ENCODE data around the gene AOC1.

AOC1 gene

DNA sequence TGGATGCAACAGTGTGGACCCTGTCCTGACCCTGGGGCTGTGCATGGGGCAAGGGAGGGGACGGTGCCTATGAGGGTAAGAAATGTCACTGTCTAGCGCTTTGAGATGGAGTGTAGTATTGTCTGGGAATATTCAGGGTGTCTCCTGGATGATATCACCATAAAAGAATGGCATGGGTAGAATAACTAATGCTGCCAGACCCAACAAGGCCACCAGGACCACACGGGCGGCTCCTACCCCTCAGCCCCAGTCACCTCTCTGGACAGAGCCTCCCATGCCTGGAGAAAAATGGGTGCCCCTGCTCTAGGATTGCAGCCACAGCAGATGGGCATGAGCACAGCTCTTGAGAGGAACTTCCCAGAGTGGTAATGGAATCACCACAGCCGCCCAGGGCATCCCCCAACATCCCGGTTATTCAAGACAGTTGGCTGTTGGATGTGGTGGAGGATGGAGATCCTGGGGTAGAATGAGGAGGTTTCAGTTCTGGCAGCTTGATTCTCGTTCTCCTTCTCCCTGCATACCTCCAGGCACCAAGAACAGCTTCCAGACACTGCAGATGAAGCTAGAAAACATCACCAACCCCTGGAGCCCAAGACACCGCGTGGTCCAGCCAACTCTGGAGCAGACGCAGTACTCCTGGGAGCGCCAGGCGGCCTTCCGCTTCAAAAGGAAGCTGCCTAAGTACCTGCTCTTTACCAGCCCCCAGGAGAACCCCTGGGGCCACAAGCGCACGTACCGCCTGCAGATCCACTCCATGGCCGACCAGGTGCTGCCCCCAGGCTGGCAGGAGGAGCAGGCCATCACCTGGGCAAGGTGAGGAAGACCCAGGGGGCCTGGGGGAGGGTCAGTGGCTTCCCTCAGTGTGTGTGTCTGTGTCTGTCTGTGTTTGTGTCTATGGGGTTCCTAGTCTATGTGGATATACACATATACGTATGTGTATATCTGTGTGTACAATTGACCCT is 6.2 kb downstream of the AOC1 start:
- no peak for DNase-seq

DNA sequence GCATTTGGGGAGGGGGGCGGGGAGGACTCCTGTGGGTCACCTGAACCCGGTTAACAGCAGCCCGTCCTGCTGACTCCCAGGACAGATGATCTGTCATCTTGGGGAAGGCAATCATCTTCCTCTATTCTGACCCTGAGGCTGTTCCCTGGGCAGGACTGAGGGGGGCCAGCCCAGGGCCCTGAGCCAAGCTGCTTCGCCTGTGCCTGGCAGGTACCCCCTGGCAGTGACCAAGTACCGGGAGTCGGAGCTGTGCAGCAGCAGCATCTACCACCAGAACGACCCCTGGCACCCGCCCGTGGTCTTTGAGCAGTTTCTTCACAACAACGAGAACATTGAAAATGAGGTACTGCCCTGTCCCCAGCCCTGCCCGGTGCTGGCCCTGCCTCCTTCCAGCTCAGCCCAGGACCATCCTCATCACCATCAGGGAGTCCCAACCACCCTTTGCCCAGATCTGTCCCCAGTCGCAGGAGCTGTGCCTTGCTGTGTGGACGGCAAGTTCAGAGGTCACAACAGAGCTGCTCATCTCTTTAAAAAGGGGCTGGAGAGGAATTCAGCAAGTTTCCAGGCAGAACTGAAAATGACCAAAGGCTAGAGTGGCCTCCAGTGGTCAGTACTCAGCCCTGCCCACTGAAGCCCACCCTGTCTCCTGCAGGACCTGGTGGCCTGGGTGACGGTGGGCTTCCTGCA is 8.1 kb downstream of the AOC1 start:
- no peak for DNase-seq

DNA sequence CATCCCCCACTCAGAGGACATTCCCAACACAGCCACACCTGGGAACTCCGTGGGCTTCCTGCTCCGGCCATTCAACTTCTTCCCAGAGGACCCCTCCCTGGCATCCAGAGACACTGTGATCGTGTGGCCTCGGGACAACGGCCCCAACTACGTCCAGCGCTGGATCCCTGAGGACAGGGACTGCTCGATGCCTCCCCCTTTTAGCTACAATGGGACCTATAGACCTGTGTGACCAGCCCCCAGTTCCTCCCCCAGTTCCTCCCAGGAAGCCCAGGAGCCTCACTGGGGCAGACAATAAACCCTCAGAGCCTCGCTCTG is 8.6 kb downstream of the AOC1 start:
- no peak for DNase-seq

DNA sequence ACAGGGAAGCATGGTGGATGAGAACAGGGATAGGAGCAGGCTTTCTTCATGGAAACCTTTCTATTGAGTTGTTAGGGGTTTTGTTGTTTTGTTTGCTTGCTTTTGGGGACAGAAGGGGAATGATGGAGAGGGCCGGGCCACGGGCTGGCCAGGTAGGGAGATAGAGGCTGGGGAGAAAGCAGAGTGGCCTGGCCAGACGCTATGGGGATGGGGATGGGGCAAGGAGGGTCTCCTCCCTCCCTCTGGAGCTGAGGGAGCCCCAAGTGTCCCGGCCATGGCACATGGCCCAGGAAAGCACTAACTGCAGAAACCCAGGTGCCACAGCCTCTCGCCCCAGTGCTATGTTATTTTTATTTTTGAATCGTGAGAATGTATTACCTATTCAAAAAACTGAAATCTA is 10.0 kb downstream of the AOC1 start:
- no peak for DNase-seq

DNA sequence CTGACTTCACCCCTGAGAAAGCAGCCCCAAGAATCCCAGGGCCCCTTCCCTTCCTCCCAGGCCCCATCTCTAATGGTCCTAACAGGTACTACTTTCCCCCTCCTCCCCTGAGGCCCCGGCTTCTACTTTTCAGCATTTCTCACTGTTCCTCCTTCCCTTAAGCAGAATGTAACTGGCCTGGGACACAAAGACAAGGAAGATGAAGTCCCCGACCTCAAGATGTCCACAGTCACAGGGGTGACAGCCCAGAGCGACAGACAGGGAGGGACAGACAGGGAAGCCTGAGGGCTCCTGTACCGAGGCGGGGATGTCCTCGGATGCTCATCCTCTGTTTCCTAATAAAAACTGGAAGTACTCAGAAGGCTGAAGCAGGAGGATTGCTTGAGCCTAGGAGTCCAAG is 11.6 kb downstream of the AOC1 start:
- DNase-seq, result no peak

DNA sequence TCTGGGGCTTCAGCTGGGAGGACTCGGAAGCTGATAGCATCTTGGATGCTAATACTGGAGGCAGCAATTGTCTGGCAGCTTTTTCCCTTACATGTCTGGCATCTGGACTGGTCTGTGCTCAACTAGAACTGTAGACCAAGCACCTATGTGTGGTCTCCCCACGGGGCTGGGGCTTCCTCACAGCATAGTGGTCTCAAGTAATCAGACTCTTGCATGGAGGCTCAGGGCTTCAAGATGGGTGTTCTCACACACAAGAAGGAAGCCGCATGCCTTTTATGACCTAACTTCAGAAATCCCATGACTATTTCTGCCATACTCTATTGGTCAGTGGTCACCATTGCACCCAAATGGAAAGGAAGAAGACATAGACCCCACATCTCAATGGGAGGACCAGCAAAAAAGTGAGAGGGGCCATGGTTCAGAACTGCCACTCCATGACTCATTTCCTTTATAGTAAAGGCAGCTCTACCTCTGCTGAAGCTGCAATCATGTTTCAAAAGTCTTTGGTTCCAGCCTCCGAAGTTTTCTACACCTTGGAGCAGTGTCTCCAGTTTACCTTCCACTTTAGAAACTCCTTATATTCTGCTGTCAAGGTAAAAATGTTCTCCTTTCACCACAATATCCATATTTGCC is 14.7 kb downstream of the AOC1 start:
- no peak for DNase-seq

DNA sequence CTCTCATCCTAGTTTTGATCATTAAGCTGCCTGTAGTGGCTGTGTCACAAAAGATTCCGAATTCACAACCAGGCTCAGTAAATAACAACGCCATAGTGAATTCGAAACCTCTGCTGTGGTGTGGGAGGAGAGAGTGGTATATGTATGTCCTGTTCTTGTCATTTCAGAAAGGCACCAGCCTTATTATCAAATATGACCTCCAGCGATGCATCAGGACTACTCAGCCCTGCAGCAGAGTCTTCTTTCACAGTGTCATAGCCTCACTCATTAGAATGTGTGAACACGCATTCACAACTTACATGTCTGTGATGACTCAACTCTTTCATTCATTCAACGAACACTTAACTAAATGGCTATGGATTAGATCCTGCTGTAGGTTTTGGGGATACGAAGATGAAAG is 15.3 kb downstream of the AOC1 start:
- DNase-seq, result no peak

DNA sequence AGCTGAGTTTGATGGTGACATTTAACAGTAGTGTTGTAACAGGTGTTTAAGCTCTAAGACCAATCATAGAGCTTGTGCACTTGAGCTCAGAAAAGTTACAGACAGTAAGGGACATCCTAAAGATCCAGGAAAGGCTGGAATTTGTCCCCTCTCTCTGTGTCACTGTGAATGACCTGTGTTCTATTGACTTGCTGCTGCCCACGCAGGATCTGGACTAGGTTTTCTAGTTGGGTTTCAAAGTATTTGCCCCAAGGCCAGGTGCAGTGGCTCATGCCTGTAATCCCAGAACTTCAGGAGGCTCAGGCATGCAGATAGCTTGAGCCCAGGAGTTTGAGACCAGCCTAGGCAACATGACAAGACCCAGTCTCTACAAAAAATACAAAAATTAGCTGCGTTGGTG is 17.1 kb downstream of the AOC1 start:
- DNase-seq, result no peak

DNA sequence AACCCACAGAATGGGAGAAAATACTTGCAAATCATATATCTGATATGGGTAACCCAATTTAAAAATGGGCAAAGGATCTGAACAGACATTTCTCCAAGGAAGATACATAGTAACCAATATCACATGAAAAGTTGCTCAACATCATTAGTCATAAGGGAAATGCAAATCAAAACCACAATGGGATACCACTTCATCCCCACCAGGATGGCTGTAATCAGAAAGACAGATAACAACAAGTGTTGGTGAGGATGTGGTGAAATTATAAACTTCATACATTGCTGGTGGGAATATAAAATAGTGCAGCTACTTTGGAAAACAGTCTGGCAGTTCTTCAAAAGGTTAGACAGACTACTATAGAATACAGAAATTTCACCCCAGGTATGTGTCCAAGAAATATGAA is 19.3 kb downstream of the AOC1 start:
- no peak for DNase-seq

DNA sequence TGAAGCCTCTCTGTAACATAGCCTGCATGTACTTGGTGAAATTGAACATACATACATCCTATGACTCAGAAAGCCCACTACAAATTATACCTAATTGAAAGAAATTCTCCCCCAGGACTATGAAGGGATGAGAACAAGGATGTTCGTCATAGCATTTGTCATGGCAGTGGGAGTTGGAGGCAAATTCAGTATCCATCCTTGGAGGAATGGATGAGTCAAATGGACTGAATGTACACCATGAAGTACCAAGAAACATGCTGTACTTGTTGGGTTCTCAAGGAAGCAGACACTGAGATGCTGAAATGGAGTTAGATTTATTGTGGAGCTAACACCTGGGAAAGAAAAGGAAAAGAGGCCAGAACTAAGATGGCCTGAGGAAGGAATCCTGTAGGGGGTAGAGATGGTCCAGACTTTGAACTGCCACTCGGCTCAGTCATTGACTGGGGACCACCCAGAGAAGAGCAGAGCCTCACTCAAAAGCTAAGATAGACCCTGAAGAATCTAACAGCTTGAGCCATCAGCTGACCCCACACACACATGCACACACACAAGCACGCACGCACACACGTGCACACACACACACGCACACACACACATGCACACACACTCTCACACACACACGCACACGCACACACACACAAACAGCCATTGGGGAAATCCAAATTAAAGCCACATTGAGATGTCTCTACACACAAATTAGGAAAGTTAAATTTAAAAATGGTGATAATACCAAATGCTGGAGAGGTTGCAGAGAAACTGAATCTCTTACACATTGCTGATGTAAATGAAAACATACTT is 22.3 kb downstream of the AOC1 start:
- DNase-seq, result no peak

DNA sequence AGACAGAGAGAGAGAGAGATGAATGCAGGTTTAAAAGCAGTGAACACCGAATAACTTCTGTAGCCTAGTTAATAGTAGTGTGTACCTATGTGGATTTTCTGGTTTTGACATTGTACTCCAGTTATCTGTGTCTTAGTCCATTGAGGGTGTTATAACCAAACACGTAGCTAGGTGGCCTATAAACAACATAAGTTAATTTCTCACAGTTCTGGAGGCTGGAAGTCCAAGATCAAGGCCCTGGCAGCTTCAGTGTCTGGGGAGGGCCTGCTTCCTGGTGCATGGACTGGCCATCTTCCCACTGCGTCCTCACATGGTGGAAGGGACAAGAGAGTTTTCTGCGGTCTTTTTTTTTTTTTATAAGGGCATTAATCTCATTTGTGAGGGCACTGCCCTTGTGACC is 23.5 kb downstream of the AOC1 start:
- DNase-seq, result no peak

DNA sequence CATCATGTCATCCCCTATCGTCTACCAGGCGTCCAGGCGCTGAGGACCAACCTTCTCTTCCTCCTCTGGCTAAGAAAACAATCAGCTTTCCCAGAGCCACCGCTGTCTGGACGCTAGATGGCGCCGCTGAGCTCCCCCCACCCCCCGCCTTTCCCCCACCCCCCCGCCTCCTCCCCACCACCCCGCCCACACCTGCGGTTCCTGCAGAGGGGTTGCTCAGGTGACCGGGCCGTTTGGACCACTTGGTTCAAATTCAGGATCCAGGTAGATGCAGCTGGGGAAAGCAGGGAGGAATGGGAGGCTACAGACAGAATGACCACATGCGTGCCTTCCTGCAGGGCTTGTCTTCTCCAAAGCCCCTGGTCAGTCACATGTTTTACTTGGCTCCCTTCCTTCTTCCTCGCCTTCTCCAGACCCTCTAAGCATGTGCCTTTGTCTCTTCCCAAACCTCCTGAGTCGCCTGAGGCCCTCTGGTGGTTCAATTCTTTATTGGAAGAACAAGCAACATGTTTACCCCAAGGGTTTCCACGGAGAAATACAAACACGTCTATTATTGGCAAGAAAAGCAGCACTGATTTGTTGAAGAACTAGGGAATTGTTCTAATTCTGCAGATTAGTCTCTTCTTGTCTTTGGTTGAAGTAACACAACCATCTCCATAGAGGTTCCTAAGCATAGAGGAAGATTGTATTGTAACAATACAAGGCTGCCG is 24.7 kb downstream of the AOC1 start:
- DNase-seq, result peak; percentile 48

DNA sequence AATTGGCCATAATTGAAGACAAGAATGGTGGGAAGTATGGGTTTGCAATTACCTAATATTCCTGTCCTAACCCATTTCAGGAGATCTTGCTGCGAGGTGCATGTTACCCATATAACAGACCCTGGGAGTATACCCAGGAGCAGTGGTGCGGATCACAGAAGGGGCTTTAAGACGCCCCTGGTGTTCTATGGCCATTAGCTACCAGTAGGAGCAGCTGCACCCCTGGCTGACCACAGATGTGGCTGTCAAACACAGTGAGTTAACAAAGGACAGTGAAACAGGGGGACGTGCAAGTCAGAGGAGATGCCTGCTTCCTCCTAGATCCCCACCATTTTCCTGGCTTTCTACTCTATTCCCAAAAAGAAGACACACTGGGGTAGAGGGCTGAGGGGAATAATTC is 25.2 kb downstream of the AOC1 start:
- no peak for DNase-seq

DNA sequence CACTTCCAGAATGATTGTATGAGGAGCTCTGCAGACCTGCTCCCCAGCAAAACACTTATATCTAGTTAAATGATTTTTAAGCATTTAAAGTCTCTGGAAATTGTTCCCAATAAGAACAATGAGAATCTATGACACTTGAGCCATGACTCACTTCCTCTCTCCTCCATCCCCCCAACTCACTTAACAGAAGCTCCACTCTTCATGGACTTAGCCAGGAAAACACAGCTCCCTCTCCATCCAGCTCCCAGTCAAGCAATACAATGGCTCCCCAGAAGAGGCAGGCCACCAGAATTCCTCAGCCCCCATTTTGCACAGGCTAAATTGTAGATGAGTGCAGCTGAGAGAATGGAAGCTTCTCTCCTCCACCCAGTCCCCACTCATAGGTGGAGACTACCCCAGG is 27.0 kb downstream of the AOC1 start:
- no peak for DNase-seq

DNA sequence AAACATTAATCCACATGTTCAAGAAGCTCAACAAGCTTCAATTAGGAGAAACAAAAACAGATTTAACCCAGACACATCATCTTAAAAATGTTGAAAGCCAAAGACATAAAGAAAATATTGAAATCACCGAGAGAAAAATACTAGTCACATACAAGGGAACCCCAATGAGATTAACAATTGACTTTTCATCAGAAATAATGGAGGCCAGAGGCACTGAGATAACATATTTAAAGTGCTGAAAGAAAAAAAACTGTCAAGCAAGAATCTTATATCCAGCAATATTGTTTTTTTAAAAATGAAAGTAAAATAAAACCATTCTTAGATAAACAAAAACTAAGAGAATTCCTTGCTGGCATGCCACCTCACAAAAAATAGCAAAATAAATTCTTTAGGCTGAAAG is 28.9 kb downstream of the AOC1 start:
- no peak for DNase-seq

DNA sequence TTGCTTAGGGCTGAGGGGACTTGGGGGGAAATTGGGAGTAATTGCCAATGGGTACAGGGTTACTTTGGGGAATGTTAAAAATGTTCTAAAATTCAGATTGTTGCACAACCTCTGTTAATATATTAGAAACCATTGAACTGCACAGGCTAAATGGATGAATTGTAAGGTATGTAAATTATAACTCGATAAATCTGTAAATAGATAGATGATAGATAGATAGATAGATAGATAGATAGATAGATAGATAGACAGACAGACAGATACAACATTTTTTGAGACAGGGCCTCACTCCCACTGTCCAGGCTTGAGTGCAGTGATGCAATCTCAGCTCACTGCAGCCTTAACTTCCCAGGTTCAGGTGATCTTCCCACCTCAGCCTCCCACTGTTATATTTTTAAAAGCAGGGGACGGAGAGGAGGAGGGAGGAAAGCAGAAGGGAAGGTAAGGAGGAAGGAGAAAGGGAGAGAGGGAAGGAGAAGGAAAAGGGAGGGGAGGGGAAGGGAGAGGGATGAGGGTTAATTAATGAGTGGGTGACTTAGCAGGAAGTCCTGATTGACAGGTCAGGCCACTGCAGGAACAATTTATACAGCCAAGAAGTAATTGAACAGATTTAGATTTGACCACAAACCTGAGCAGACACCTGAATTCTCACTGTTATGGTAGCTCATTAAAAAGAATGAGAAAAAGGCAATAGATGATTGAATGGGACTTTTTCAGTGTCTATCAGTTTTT is 38.7 kb downstream of the AOC1 start:
- no peak for DNase-seq

DNA sequence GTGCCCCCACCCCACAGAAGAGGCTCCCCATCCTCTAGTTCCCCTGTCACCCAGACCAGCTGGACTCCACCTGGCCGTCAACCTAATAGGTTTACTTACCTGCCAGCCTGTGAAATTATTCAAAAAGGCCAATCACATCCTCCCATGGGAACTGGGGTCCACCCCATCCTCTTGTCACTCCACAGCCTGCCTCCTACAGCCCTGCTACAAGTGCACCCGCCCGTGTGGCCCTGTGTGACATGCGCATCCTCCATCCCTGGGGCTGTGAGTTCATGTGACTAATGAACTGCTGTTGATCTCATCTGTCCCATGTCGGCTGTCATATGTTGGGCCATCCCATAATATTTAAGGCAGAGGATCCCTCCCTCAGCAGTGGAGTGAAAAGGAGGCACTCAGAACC is 39.4 kb downstream of the AOC1 start:
- no peak for DNase-seq

DNA sequence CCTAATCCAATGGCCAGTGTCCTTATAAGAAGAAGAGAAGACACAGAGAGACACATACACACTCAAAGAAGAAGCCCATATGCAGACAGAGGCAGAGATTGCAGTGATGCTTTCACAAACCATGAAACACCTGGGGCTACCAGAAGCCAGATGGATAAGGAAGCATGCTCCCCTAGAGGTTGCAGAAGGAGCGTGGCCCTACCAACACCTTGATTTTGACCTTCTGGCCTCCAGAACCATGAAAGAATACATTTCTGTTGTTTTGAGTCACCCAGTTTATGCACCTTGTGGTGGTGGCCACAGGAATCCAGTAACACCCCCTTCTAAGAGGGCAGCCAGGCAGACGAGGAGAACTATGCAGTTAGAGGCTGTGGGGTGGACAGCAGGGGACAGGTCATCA is 43.5 kb downstream of the AOC1 start:
- no peak for DNase-seq

DNA sequence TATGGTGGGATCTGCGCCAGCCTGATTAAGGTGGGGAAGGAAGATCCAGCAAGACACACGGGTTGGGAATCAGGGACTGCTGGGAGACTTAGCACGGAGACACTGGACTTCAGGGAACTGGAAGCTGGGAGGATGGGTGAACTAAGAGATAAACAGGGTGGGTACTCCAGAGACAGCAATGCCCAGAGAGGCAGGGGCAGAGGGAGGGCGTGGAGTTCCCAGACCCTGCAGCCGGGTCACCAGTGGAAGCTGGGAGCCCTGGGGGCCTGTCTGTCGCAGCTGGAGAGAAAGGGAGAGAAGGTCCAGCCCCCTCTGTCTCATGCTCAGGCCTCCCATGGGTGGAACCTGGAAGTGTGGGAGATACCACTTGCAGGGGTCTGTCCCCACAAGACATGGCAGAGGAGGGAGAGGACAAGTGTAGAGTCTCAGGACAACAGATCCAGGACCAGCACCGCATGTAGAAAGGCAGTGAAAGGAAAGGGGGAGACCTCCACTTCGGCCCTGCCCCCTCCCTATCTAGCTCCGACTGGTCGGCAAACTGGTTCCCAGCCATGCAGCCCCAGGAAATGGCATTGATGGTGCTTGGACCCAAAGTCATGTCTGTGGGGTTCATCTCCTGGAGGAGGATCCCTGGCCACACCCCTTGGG is 44.4 kb downstream of the AOC1 start:
- DNase-seq, result no peak

DNA sequence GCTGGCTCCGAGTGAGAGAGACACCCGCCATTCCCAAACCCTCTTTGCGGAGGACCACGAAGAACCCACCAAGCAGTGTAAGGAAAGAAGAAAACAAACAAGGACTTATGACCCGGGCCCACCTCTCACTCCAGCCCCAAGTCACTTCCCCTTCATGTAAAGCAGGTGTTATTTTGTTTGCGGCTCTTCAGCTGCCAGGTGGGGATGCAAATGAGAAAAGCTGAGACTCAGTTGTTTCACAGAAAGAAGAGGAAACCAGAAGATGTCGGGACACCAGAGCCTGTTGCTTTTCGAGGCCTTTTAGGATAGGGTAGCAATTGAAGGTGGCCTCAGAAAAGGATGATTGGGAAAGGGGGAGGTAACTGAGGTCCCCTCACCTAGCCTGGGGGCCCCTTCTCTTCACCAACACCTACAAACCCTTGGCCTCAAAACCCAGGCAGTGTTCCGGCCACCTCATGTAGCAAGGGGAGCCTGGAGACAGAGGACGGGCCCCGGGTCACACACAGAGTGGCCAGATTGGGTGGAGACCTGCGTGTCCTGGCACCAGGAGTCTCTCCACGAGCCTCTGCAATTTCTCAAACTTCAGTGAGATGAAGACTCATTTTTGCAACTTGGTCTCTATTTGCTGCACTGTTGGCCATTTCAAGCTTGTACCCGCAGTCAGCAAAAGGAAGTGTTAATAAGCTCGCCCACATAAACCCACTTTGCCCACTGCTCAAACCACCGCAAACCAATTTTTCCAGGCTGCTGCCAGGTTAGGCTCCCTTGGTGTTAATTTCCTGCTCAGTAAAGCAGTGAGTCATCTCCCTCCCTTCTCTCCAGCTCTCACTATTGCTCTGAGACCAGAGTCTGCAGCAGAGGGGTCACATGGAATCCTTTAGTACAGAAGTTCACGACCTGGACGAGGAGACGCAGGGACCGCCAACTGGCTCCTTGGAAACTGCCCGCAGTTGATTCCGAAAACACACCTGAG is 45.5 kb downstream of the AOC1 start:
- no peak for DNase-seq
